K562 (cell line): Measurements from ENCODE around the gene DNAJC15. TPM values are rescaled to one million over a fixed set of nuclear protein-coding genes. Genes with fewer than 3 reads are reported as not detected.

ENCODE experiments used
- ATAC-seq: fragments of 200-7000 bp; cut with Tn5 transposase; 3 replicates; pipeline ENCODE4 v1.9.1; 2020; ENCODE audit warnings: moderate library complexity
- BruUV-seq: library from RNA; stranded (reverse); fragments of 400-500 nt; replicated peaks from 2 replicates; lab custom pipeline; 2021; lab: Mats Ljungman, UMichigan
- CTCF ChIA-PET: fragments of 300-600 bp; formaldehyde crosslinking; extraction: SDS; loops from one replicate; lab custom pipeline; 2021; ENCODE audit warnings: low intra/inter-chr PET ratio; lab: Yijun Ruan, JAX
- POLR2A ChIA-PET: fragments of 300-600, 350-650 bp; sonication (Branson Sonifier 250); formaldehyde crosslinking; extraction: SDS; loops from one replicate; lab custom pipeline; 2021; ENCODE audit warnings: antibody characterized with exemption, inconsistent platforms; lab: Yijun Ruan, JAX
- DNase-seq, 4 experiments: peaks; one replicate each; pipeline versions ENCODE4 v3.0.0 to v3.0.0-alpha.2; 2011 to 2018; ENCODE audit warnings: low spot score in 3 of 4, mixed read lengths in 3 of 4; ENCODE audit errors: extremely low read depth in 1 of 4
- FAIRE-seq: peaks from 2 replicates; lab custom pipeline; 2011; peaks lifted over from hg19 to GRCh38; lab: Jason Lieb, UNC
- H2AFZ ChIP-seq: 2 replicates; pipeline ENCODE4 v1.6.0; 2011; ENCODE audit warnings: low read depth, low read length, control low read depth, inconsistent platforms
- H3K27ac ChIP-seq: fragments of 200-600 bp; 3 replicates; pipeline ENCODE4 v1.8.0; 2011; ENCODE audit warnings: low read depth, mild to moderate bottlenecking, control low read depth, inconsistent platforms, low read length, moderate library complexity, mixed read lengths; ENCODE audit errors: extremely low read depth
- H3K27me3 ChIP-seq, 2 experiments: fragments of 300-600 bp in 1 of 2; 2 replicates in 1 of 2; 3 replicates in 1 of 2; pipeline versions ENCODE4 v1.6.0 to v1.8.0; 2011; ENCODE audit warnings: inconsistent platforms in 2 of 2, low read length in 2 of 2, mild to moderate bottlenecking in 1 of 2, mixed read lengths in 1 of 2, moderate library complexity in 1 of 2; ENCODE audit not compliant: control insufficient read depth in 2 of 2, insufficient read depth in 2 of 2
- H3K36me3 ChIP-seq: fragments of 300-600 bp; 3 replicates; pipeline ENCODE4 v1.8.0; 2011; ENCODE audit warnings: mild to moderate bottlenecking, low read length, inconsistent platforms; ENCODE audit not compliant: control insufficient read depth, insufficient read depth
- H3K4me1 ChIP-seq, 2 experiments: fragments of 200-600 bp in 1 of 2; replicated peaks in 1 of 2; 2 replicates in 1 of 2; 3 replicates in 1 of 2; pipeline versions ENCODE4 v1.5.1 to v1.8.0; 2011; ENCODE audit warnings: inconsistent platforms in 2 of 2, low read length in 2 of 2, mild to moderate bottlenecking in 1 of 2, mixed read lengths in 1 of 2, moderate library complexity in 1 of 2; ENCODE audit not compliant: control insufficient read depth in 2 of 2, insufficient read depth in 2 of 2
- H3K4me2 ChIP-seq: 2 replicates; pipeline ENCODE4 v1.6.1; 2011; ENCODE audit warnings: low read length, control low read depth, inconsistent platforms, mixed read lengths; ENCODE audit not compliant: insufficient read depth
- H3K4me3 ChIP-seq: fragments of 200-600 bp; sonication (generic), shearing (Covaris generic); 2 replicates; pipeline ENCODE4 v1.5.1; 2016; ENCODE audit warnings: control low read depth, inconsistent platforms
- H3K79me2 ChIP-seq: fragments of 200-600 bp; 3 replicates; pipeline ENCODE4 v1.8.0; 2011; ENCODE audit warnings: low read length, inconsistent platforms; ENCODE audit not compliant: control insufficient read depth, insufficient read depth
- H3K9ac ChIP-seq, 2 experiments: 2 replicates each; pipeline versions ENCODE4 v1.6.0 to v1.6.1; 2011; ENCODE audit warnings: low read depth in 2 of 2, low read length in 2 of 2, control low read depth in 1 of 2, inconsistent platforms in 1 of 2, mild to moderate bottlenecking in 1 of 2, mixed read lengths in 1 of 2; ENCODE audit not compliant: insufficient read depth in 1 of 2
- H3K9me1 ChIP-seq: one replicate; pipeline ENCODE4 v1.6.0; 2011; ENCODE audit warnings: inconsistent platforms, mild to moderate bottlenecking, low read length, moderate library complexity; ENCODE audit not compliant: control insufficient read depth, insufficient read depth
- H3K9me3 ChIP-seq: replicated peaks from 2 replicates; pipeline ENCODE4 v1.5.1; 2011; ENCODE audit warnings: low read depth, low read length, inconsistent platforms; ENCODE audit not compliant: control insufficient read depth, insufficient read depth
- H4K20me1 ChIP-seq: replicated peaks from 2 replicates; pipeline ENCODE4 v1.6.1; 2011; ENCODE audit warnings: low read length, inconsistent platforms, mixed read lengths; ENCODE audit not compliant: control insufficient read depth, insufficient read depth
- EWSR1 ChIP-seq: fragments of 450-650 bp; IDR thresholded peaks from 2 replicates; pipeline ENCODE4 v1.6.1; 2018; ENCODE audit warnings: borderline replicate concordance, mild to moderate bottlenecking, low read depth, moderate library complexity; ENCODE audit not compliant: partially characterized antibody
- HCFC1 ChIP-seq: IDR thresholded peaks from 2 replicates; pipeline ENCODE4 v1.6.1; 2012; ENCODE audit warnings: low read depth, low read length, improper control_type of control experiment
- MED1 ChIP-seq: sonication (generic); formaldehyde crosslinking; IDR thresholded peaks from 2 replicates; pipeline ENCODE4 v1.8.1; 2023; ENCODE audit warnings: missing genetic modification reagents, borderline replicate concordance
- RBM14 ChIP-seq: fragments of 200-400 bp; formaldehyde crosslinking; IDR thresholded peaks from 2 replicates; pipeline ENCODE4 v1.6.1; 2018; ENCODE audit warnings: low read depth, mild to moderate bottlenecking, low read length, moderate library complexity, borderline replicate concordance; ENCODE audit not compliant: insufficient read depth
- REST ChIP-seq, 2 experiments: fragments of 450-650 bp; formaldehyde crosslinking in 1 of 2; IDR thresholded peaks; 2 replicates each; pipeline versions ENCODE4 v1.4.0 to v1.6.1; 2014 to 2020; ENCODE audit warnings: mild to moderate bottlenecking in 2 of 2, borderline replicate concordance in 1 of 2, low read depth in 1 of 2
- SIN3B ChIP-seq: fragments of 450-650 bp; IDR thresholded peaks from 2 replicates; pipeline ENCODE4 v1.6.1; 2017; ENCODE audit warnings: low read depth, mild to moderate bottlenecking, moderate library complexity
- SMAD3 ChIP-seq: fragments of 450-650 bp; formaldehyde crosslinking; conservative IDR thresholded peaks from 2 replicates; pipeline ENCODE4 v1.4.0; 2020; ENCODE audit warnings: mild to moderate bottlenecking
- XRCC4 ChIP-seq: IDR thresholded peaks from one replicate; pipeline ENCODE4 v1.6.1; 2011; ENCODE audit not compliant: insufficient read depth, insufficient read length; ENCODE audit errors: extremely low read depth
- XRCC5 ChIP-seq: fragments of 200-400 bp; formaldehyde crosslinking; IDR thresholded peaks from 2 replicates; pipeline ENCODE4 v1.6.1; 2017; ENCODE audit warnings: low read depth, mild to moderate bottlenecking, low read length
- ZBTB34 ChIP-seq: fragments of 250-450 bp; sonication (Bioruptor Pico); IDR thresholded peaks from 2 replicates; pipeline ENCODE4 v1.8.0; 2021; ENCODE audit warnings: mild to moderate bottlenecking, moderate library complexity
- ZNF785 ChIP-seq: fragments of 250-450 bp; sonication (Bioruptor Pico); IDR thresholded peaks from 2 replicates; pipeline ENCODE4 v1.4.0; 2020; ENCODE audit warnings: mild to moderate bottlenecking
- ZNF79 ChIP-seq: fragments of 250-450 bp; sonication (Bioruptor Pico); IDR thresholded peaks from 2 replicates; pipeline ENCODE4 v1.4.0; 2020; ENCODE audit warnings: low read depth, mild to moderate bottlenecking, moderate library complexity
- WGBS: fragments of 100-300 bp; shearing (Covaris generic); methylation state at CpG from one replicate; pipeline ENCODE4 v1.1.6; 2016; ENCODE audit warnings: low coverage, mixed read lengths; ENCODE audit not compliant: insufficient coverage; ENCODE audit errors: missing lambda C conversion rate; 5-methylcytosine and 5-hydroxymethylcytosine counted together
- in situ Hi-C: fragments of 300-500 bp; cut with MboI; formaldehyde crosslinking; loops from 4 replicates; pipeline ENCODE4 v1.15.0; 2018; ENCODE audit warnings: inconsistent platforms, mixed read lengths
- intact Hi-C: fragments of 100-400 bp; cut with micrococcal nuclease; formaldehyde crosslinking; loops from 2 replicates; pipeline ENCODE4 v1.14.2; 2022
- polyA plus RNA-seq, 8 experiments: library from polyadenylated mRNA; depleted of rRNA in 4 of 8; stranded (reverse) in 5 of 8; unstranded in 3 of 8; fragments of >200 nt; fragmentation: Nextera tagmentation in 2 of 8; fragmentation: Illumina TruSeq in 1 of 8; extraction: Ambion mirVana in 2 of 8; extraction: Trizol in 1 of 8; gene quantifications; 2 replicates each; pipeline versions ENCODE4 v1.2.1 to v1.2.3, GENCODE V29; 2011 to 2014; ENCODE audit warnings: inconsistent platforms in 1 of 8, missing spikeins in 1 of 8
- total RNA-seq, 7 experiments: library from RNA; depleted of rRNA in 6 of 7; stranded (reverse); fragments of >200 nt in 6 of 7; fragmentation: Illumina TruSeq in 2 of 7; extraction: Trizol in 2 of 7; gene quantifications; 2 replicates each; pipeline versions ENCODE4 v1.2.1 to v1.2.3, GENCODE V29; 2011 to 2021; ENCODE audit warnings: low replicate concordance in 1 of 7

DNAJC15 gene
- total and polyA plus RNA-seq, 9 of the 15 experiments (the other 6 are each of a cell fraction or from before 2014, with no cell fraction given) = 0.47 to 3.8 (median 1.0) TPM

DNA sequence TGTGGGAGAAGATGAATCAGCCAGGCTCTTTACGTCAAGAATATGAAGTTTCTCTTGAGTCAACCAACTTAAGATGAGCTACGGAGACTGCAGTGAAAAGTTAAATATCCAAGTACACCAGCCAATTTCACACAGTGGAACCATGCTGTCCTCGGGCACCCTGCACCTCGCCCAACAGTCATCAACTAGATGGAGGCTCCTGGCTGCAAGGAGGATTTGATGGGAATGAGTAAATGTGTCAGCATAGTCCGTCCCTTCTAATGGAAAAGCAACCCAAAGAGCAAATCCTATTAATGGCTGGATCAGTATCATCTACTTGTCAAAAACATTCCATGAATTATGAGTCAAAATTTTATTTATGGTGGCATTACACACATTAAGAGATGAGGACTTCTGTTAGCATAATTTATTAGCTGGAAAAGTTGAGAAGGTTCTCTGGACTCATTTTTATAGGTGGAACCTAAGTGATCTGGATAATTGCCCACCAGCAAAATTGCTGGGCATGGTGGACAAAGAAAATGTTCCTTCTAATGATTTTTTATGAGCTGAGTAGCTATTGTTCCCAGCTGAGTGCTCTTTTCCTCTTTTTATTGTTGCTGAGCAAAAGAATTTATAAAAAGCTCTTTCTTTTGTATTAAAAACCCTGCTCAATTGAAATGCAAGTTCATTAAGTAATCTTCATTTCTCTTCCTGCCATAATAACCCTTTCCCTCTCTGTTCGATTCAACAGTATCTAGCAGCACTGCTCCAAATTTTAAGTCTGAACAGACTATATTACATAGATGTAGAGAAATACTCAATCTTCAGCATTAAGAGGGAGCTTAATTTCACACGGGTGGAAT lies 88.4 kb downstream of the DNAJC15 start:
- Histone ChIP-seq H3K4me2 (no peak overlapping the region), H2AFZ (no peak overlapping the region), H3K79me2 (no peaks in the 10 kb centered on the region), H3K36me3 (no peaks in the 10 kb centered on the region), H3K27ac (no peak overlapping the region), H3K9me3 (no peaks in the 10 kb centered on the region), H4K20me1 (no peaks in the 10 kb centered on the region), H3K4me1 (no peaks in the 10 kb centered on the region), H3K9me1 (no peaks in the 10 kb centered on the region), H3K27me3 (no peaks in the 10 kb centered on the region), H3K4me3 (no peak overlapping the region), H3K9ac (no peak overlapping the region)
- intact Hi-C loops = no loop called here
- DNase-seq = no peak
- ChIA-PET POLR2A (interaction anchor here (0.6 kb wide), 1 partner anchor 412 kb away, joined by 3 read pairs; no protein-coding TSS in a partner anchor), CTCF (no interaction called here)
- no peak for ATAC-seq
- no TSS peak for BruUV-seq
- in situ Hi-C loops = no loop called here
- FAIRE-seq = no peak
- WGBS = 0% methylated on average over 7 of the region's 7 CpGs
- TF ChIP-seq XRCC5 = no peak
- no peak for TF ChIP-seq ZNF785 (CRISPR knock-in tag)
- TF ChIP-seq RBM14 = no peak
- no peak for TF ChIP-seq EWSR1
- TF ChIP-seq REST (IDR thresholded peaks at IDR 0.05; ENCODE audit: borderline replicate concordance) = no peak
- TF ChIP-seq REST (CRISPR knock-in tag; IDR thresholded peaks at IDR 0.05; ENCODE audit: low read depth) = no peak
- TF ChIP-seq ZNF79 (CRISPR knock-in tag) = no peak
- no peak for TF ChIP-seq SMAD3
- no peak for TF ChIP-seq MED1 (CRISPR knock-in tag)
- TF ChIP-seq XRCC4 = no peak
- TF ChIP-seq SIN3B = no peak
- TF ChIP-seq HCFC1 = no peak
- TF ChIP-seq ZBTB34 (CRISPR knock-in tag) = no peak
